CMK (cell line): Measurements from ENCODE around the gene HNRNPDL.
A peak's percentile ranks its signal among the peaks of the same experiment; 100 is the strongest.
"Not testable (repeated sequence)": the region's sequence is repeated elsewhere in the genome, so short reads cannot be mapped to it uniquely, and the experiment has no call there.

ENCODE experiments used
- DNase-seq: peaks from one replicate; pipeline ENCODE4 v3.0.0-alpha.2; 2010; ENCODE audit warnings: low read depth

HNRNPDL gene

DNA sequence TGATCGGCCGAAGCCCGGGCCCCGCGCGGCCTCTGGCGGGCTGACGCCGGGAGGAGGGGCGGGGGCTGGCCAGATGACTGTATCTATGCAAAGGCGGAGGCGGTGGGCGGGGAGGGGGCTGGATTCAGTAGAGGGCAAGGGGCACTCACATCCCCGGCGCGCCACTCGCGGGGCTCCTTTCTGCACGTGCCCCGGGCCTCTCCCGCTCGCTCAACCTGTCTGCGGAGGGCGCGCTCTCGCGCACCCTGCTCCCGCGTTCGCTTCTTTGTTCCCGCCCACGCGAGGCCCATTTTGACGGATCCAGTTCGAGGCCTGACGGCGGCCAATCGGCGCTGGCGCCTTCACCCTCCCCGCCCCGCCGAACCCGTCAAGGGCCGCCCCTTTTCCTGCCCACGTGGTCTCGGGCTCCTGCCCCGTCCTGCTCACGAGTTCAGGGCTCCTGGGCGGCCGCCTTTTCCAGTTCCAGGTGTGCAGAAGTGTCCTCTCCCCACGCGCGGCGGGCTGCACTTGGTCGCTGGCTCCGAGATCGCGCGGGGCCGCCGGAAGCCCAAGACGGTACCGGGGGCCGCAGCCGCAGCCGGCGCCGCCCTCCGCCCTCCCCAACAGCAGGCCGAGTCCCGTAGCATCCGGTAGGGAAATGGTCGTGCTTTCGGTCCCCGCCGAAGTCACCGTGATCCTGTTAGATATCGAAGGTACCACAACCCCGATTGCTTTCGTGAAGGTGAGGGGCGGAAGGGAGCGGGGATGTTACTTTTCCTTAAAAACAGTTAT lies at the start of gene HNRNPDL, which contains the start of gene ENOPH1:
HNRNPDL (minus strand) TSS at position 270 of the 771 bp plus-strand sequence. CDS start 772 bp downstream, outside the sequence.
ENOPH1 (plus strand) TSS at position 398 of the 771 bp plus-strand sequence; CDS start at position 638, 240 bp downstream.
- DNase-seq: peak; percentile 78

DNA sequence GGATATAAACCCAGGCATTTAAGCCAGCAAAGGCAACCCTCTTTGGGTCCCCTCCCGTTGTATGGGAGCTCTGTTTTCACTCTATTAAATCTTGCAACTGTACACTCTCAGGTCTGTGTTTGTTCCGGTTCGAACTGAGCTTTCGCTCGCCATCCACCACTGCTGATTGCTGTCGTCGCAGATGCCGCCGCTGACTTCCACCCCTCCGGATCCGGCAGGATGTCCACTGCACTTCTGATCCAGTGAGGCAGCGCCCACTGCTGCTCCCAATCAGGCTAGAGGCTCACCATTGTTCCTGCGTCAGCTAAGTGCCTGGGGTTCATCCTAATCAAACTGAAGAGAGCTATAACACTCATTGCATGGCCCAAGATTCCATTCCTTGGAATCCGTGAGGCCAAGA lies 49.3 kb upstream of the HNRNPDL start:
- DNase-seq: no peak

DNA sequence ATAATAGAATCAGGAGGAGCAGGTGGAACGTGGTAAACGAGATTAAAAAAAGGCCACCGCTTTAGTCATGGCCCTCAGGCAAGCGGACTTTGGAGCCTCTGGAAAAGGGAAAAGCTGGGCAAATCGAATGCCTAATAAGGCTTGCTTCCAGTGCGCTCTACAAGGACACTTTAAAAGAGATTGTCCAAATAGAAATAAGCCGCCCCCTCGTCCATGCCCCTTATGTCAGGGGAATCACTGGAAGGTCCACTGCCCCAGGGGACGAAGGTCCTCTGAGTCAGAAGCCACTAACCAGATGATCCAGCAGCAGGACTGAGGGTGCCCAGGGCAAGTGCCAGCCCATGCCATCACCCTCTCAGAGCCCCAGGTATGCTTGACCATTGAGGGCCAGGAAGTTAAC lies 47.2 kb upstream of the HNRNPDL start:
- DNase-seq: not testable (repeated sequence)

DNA sequence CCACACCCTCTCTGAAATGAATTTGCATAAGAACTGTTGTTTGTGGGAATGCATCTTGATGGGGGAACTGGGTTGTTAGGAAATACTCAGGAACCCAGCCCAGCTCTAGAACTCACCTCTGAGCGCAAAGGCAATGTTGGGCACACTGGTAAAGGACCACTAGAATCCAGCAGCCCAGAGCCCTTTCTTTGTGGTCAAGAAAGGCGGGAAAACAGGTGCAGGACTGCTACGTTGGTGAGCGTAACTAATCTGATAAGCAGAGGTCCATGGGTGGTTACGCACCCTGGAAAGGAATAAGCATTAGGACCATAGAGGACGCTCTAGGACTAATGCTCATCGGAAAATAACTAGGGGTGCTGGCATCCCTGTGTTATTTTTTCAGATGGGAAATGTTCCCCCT lies 45.7 kb upstream of the HNRNPDL start:
- DNase-seq: not testable (repeated sequence)

DNA sequence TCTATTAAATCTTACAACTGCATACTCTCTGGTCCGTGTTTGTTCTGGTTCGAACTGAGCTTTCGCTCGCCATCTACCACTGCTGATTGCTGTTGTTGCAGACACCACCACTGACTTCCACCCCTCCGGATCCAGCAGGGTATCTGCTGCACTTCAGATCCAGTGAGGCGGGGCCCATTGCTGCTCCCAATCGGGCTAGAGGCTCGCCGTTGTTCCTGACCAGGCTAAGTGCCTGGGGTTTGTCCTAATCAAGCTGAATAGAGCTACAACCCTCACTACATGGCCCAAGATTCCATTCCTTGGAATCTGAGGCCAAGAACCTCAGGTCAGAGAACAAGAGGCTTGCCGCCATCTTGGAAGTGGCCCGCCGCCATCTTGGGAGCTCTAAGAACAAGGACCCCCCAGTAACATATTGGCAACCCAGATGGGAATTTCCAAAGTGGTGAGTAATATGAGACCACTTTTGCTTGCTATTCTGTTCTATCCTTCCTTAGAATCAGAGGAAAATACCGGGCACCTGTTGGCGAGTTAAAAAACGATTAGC lies 43.4 kb upstream of the HNRNPDL start:
- DNase-seq: no peak

DNA sequence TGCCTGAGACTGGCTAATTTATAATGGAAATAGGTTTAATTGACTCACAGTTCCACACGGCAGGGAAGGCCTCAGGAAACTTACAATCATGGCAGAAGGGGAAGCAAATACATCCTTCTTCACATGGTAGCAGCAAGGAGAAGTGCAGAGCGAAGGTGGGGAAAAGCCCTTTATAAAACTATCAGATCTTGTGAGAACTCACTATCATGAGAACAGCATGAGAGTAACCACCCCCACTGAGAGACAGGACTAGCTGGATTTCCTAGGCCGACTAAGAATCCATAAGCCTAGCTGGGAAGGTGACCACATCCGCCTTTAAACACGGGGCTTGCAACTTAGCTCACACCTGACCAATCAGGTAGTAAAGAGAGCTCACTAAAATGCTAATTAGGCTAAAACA lies 42.8 kb upstream of the HNRNPDL start:
- DNase-seq: not testable (repeated sequence)

DNA sequence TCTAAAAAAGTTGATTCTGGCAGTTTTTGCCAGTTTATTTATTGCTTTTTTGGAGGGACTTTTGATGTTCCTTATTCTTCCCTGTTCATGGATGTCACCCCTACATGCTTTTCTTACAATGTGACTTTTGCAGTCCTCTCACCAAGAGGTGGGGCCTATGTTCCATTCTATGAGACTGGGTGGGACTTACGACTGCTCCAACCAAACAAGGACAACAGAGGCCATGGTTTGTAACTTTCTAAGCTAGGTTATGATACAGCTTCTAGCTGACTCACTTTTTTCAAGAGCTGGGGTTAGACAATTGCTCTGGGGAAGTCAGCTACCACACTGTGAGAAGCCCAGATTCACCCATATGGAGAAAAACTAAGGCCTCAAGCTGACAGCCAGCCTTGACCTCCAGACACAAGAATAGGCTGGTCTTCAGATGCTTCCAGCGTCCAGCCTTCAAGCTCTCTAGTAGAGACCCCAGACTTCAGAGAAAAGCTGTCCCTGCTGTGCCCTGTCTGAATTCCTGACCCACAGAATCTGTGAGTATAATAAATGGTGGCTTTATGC lies 39.6 kb upstream of the HNRNPDL start:
- no peak for DNase-seq

DNA sequence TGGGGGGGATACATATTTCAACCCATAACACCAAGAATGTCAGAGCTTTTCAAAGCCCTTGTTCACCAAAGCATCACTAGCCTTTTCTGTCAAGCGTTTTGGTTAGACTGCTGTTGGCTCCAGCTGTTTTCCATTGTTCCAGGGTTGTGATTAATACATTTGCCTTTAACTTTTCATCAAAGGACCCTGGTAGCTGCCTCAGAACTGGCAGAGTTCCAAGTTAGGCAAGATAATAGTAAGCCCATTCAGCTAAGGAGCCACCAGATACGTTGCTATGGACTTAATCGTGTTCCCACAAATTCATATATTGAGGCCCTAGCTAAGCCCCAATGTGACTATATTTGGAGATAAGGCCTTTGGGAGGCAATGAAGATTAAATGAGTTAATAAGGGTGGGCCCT lies 37.2 kb upstream of the HNRNPDL start:
- no peak for DNase-seq

DNA sequence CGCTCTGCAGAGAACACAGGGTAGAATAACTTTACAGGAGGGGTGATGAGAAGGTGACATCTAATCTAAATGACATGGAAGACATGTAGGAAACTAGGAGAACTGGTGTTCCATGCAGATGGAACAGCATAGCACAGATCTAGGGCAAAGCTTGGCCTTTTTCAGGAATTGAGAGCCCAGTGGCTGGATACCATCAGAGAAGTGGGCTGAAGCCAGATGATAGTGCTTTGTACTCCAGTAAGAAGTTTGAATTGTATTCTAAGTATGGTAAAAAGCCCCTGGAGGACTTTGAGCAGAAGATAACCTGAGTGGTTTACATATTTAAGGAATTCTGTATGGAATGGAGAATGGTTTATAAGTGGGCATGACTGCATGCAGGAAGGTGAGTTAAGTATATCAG lies 33.0 kb upstream of the HNRNPDL start:
- no peak for DNase-seq

DNA sequence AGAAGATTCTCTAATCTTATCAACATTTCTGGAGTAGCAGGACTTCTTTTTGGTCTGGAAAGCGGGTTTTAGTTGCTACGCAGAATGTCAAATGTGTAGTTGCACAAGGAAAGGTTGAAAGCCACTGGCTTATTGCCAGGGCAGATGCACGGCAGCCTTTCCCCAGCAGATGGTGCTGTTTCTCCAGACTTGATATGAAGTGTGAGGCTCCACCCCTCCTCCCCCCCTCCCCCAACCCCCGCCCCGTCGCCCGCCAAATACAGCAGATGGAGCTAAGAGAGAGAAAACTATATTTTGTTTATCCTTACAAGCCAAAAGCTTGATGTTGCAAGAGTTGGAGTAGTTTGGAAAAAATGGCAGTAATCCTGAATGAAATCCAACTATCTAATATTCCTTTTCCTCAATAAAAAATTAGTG lies 32.2 kb upstream of the HNRNPDL start:
- DNase-seq: peak; percentile 54

DNA sequence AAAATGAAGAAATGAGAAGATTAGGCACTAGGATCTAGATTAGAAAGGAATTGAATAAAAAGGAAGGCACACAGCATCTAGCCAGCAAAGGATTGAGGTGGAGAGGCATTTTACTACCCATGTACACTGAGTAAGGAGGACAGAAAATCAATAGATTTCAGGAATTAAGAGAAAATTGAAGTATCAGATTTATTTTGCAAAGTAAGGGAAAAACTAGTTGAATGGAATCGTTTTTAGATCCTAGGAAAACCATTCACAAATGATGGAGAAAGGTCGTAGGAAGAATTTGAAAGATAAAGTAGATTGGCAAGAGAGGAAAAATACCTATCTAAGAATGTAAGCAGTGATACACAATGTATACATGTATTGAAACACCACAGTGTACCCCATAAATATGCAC lies 31.4 kb upstream of the HNRNPDL start:
- DNase-seq: no peak

DNA sequence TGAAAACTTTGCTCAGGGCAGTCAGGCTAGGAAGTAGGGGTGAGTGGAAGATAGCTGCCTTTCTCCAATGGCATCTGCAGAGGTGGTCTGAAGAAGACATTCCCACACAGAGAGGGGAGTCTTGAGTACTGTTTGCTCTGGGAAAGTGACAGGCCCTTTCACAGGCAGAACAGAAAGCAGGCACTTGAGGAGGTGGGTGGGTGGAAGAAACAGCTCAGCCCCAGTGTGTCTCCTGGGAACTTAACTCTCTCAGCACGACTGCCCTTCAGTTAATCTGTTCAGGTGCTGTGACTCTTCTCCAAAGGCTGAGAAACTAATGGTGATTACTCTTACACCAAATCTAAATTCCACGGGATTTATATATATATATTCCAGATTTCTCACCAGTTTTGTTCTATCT lies 28.5 kb upstream of the HNRNPDL start:
- no peak for DNase-seq

DNA sequence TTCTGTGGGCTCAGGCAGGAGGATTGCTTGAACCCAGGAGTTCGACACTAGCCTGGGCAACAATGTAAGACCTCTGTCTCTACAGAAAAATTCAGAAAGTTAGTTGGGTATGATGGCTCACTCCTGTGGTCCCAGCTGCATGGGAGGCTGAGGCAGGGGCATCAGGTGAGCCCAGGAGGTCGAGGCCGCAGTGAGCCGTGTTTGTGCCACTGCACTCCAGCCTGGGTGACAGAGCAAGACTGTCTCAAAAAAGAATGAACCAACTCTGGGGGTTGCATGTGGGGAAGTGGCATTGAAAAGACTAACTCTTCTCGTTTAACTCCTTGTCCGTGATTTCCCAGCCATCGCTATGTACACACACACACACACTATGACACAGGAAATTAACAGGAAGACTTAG lies 27.0 kb upstream of the HNRNPDL start:
- DNase-seq: no peak

DNA sequence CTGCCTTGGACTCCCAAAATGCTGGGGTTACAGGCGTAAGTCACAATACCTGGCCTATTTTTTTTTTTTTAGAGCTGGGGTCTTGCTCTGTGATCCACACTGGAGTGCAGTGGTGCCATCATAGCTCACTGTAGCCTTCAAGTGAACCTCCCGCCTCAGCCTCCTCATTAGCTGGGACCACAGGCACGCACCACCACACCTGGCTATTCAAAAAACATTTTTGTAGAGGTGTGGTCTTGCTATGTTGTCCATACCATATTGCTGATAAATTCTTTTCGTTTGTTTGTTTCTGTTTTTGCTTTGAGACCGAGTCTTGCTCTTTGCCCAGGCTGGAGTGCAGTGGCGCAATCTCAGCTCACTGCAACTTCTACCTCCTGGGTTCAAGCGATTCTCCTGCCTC lies 21.8 kb upstream of the HNRNPDL start:
- no peak for DNase-seq

DNA sequence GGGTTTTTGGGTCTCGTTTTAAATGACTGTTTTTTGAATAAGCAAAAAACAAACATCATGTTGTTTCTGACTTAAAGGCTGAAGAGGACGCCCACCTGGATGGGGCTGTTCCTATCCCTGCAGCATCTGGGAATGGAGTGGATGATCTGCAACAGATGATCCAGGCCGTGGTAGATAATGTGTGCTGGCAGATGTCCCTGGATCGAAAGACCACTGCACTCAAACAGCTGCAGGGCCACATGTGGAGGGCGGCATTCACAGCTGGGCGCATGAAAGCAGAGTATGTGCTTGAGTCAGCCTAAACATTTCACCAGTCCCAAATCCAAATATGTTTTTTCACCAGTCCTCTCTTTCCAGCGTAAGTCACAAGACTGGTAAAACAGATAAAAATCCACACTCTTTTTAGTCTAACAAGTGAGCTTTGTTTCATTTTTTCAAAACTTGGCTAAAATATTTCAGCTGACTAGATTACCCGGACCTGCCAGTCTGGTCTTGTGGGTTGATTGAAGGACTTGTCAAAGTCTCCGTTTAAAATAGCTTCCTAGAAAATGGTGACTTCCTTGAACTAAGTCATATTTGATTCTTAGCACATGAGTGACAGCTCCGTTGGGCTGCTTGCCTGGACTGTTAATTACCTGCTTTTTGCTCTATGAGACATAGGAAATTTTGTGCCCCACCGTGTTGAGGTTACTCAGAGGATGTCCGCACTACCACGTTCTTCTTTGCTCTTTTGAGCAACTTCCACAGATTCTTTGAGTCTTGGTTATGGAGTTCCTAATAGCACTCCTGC lies 20.9 kb upstream of the HNRNPDL start:
- no peak for DNase-seq

DNA sequence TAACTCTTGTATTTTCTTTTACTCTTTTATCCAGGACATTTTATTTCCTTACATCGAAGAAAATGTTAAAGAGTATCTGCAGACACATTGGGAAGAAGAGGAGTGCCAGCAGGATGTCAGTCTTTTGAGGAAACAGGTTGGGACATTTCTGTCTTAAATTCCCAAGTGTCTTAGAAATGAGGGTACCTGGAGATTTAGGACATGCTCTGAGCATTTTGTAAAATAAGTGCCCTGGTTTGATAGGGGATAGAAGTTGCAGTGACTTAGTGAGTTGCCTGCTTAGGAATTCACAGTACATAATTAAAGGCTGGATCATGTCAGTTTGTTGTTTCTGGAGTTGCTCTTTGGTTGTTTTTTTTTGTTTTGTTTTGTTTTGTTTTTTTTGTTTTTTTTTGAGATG lies 17.6 kb upstream of the HNRNPDL start:
- DNase-seq: no peak

DNA sequence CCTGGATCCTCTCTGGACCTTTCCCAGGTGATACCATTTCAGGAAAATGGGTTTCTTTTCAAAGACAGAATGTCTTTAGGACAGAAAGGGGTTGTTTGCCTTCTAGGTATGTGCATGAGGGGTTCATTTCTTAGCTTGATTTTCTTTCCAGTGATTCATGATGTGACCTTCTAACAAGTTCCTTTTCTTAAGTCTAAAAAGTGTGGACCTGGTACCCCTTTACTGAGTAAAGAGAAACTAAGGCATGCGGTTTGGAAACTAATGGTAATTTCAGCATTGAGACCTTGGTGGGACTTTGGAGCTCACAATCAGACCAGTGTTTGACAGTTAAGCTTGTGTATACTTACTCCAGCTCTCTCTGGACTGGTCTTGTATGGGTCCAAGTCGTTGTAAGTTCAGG lies 8.8 kb upstream of the HNRNPDL start:
- DNase-seq: no peak

DNA sequence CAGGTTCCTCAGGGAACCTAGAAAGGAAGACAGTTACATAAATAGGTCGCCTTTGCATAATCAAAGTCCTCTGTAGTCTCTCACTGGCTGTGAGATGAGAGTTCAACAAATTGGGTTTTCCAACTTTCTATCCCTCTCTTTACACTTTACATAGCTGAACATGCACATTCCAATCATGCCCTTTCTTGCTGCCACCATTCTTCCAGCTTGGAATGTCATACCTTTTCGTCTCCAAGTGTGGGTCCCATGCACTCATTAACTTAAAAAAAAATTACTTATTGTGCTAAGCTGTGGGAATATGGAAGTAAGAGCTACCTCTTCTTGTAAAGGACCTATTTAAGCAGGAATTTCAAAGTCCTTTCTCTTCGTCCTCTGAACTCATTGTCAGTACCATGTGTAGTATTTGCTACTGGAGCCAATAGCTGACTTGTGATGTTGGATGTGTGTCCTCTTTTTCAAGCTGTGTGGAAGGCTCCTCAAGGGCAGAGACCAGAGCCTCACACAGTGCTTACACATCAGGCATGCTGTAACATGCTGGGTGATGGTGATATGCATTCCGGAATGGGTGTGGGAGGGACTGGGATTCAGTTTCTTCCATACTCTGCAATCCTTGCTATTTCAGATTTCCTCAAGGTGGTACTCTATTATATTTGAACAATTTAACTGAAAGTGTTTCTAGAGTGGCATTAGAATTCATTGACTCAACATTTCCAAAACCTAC lies 7.2 kb upstream of the HNRNPDL start:
- no peak for DNase-seq

DNA sequence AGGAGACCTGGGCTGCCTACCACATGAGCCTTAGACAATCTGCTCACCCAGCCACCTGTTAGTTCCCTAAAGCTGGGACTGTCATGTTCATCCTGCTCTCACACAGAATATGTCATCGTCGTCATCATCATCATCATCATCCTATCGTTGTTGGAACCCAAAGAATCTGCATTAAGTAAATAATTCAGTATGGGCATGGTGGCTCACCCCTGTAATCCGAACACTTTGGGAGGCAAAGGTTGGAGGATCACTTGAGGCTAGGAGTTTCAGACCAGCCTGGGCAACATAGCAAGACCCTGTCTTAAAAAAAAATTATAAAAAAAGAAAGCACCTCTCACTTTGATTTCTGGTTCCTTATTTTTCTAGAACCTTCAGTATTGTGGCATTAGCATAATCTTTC lies 6.5 kb upstream of the HNRNPDL start:
- DNase-seq: no peak

DNA sequence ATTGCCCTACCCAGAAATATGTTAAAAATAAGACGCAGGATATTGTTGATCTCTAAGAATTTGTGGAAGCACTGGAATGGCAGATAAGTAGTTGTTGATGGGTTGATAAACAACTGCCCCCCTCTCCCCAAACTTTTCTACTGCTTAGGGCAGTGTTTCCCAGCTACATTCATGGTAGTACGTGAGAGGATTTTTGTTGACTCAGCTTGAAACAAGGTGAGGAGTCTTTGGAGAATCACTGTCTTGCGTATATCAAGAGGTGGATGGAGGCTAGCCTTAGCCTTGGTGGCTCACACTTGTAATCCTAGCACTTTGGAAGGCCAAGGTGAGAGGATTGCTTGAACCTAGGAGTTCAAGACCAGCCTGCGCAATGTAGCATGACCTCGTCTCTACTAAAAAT lies 5.9 kb upstream of the HNRNPDL start:
- no peak for DNase-seq

DNA sequence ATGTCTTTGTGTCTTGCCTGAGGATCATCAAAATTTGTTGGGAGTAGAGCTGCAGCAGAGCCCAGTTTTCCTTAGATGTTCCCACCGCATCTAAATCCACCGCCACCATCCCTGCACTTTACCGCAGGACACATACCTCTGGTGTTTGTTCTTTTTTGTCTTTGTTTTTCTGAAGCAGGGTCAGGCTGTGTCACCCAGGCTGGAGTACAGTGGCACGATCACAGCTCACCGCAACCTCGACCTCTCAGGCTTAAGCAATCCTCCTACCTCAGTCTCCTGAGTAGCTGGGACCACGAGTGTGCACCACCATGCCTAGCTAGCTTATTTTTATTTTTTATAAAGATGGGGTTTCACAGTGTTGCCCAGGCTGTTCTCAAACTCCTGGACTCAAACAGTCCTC lies 4.7 kb upstream of the HNRNPDL start:
- no peak for DNase-seq

DNA sequence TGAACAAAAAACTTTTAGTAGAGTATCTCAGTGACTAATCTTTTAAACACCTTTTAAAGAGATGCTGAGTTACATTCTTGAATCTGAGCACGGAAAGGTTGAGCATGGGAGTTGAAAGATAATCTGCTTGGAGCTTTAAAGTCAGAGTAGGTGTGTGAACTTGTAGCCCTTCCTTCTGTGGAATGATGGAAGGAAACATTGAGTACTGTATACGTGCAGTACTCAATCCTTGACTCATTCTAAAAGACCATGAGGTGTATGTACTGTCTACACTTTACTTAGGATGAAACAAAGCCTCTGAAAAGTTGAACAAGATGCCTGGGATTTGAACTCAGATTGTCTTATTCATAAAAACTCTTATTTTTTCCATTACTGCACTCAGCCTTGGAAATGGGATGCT lies 3.5 kb upstream of the HNRNPDL start:
- DNase-seq: no peak
